Loucy (cell line): ENCODE measurements around the gene ETS1.

ENCODE experiments used
- H2AFZ ChIP-seq: fragments of 200-600 bp; sonication (generic); 2 replicates; pipeline ENCODE4 v1.6.0; 2016; ENCODE audit warnings: antibody characterized with exemption, mild to moderate bottlenecking, low read length, moderate library complexity
- H3F3A ChIP-seq: fragments of 200-600 bp; 2 replicates; pipeline ENCODE4 v1.6.0; 2016; ENCODE audit warnings: antibody characterized with exemption, low read depth, mild to moderate bottlenecking
- H3K27me3 ChIP-seq: fragments of 200-600 bp; sonication (generic); 2 replicates; pipeline ENCODE4 v1.6.1; 2014; ENCODE audit warnings: low read length, mild to moderate bottlenecking; ENCODE audit not compliant: insufficient read depth, poor library complexity, severe bottlenecking
- H3K36me3 ChIP-seq: fragments of 200-600 bp; sonication (generic); 2 replicates; pipeline ENCODE4 v1.6.1; 2016; ENCODE audit warnings: low read length; ENCODE audit not compliant: insufficient read depth
- H3K4me1 ChIP-seq: fragments of 200-600 bp; sonication (generic); 2 replicates; pipeline ENCODE4 v1.5.1; 2014; ENCODE audit warnings: low read length, mild to moderate bottlenecking; ENCODE audit not compliant: insufficient read depth, poor library complexity, severe bottlenecking
- H3K4me2 ChIP-seq: fragments of 200-600 bp; sonication (generic); 2 replicates; pipeline ENCODE4 v1.6.0; 2014; ENCODE audit warnings: antibody characterized with exemption, low read length, low read depth, mild to moderate bottlenecking; ENCODE audit not compliant: poor library complexity, severe bottlenecking
- H3K4me3 ChIP-seq: fragments of 200-600 bp; sonication (generic); 2 replicates; pipeline ENCODE4 v1.5.1; 2014; ENCODE audit warnings: low read length, mild to moderate bottlenecking, mixed read lengths; ENCODE audit not compliant: poor library complexity, severe bottlenecking
- H3K79me2 ChIP-seq: fragments of 200-600 bp; sonication (generic); 2 replicates; pipeline ENCODE4 v1.6.1; 2014; ENCODE audit warnings: low read length; ENCODE audit not compliant: insufficient read depth
- H3K9ac ChIP-seq: fragments of 200-600 bp; sonication (generic); 2 replicates; pipeline ENCODE4 v1.6.0; 2014; ENCODE audit warnings: mild to moderate bottlenecking, low read depth, low read length, moderate library complexity; ENCODE audit not compliant: poor library complexity, severe bottlenecking
- H3K9me2 ChIP-seq: fragments of 200-600 bp; sonication (generic); replicated peaks from 2 replicates; pipeline ENCODE4 v1.6.1; 2016; ENCODE audit warnings: low read depth, low read length, mixed read lengths
- H3K9me3 ChIP-seq: fragments of 200-600 bp; sonication (generic); 2 replicates; pipeline ENCODE4 v1.6.1; 2014; ENCODE audit warnings: mild to moderate bottlenecking, antibody characterized with exemption, low read length, low read depth; ENCODE audit not compliant: insufficient read depth
- H4K20me1 ChIP-seq: fragments of 200-600 bp; sonication (generic); 2 replicates; pipeline ENCODE4 v1.6.0; 2014; ENCODE audit warnings: antibody characterized with exemption, low read length, mild to moderate bottlenecking; ENCODE audit not compliant: insufficient read depth, poor library complexity, severe bottlenecking
- EZH2phosphoT487 ChIP-seq: fragments of 200-600 bp; IDR thresholded peaks from 2 replicates; pipeline ENCODE4 v1.6.1; 2018; ENCODE audit warnings: antibody characterized with exemption, mild to moderate bottlenecking, moderate library complexity, borderline replicate concordance
- TF ChIP-seq, protein P1 (sequence below): fragments of 200-600 bp; sonication (generic); conservative IDR thresholded peaks from 2 replicates; pipeline ENCODE4 v1.5.1; 2014; ENCODE audit warnings: mild to moderate bottlenecking, antibody characterized with exemption, low read length

ETS1 gene

GRCh38 chr11:128603003-128603696, 15.8 kb upstream of the ETS1 start:
- no peaks in the 10 kb centered on the region for H3K79me2 ChIP-seq
- H3K9me3 ChIP-seq = no peaks in the 10 kb centered on the region
- no peak for TF ChIP-seq EZH2phosphoT487
- TF ChIP-seq, protein P1, sequence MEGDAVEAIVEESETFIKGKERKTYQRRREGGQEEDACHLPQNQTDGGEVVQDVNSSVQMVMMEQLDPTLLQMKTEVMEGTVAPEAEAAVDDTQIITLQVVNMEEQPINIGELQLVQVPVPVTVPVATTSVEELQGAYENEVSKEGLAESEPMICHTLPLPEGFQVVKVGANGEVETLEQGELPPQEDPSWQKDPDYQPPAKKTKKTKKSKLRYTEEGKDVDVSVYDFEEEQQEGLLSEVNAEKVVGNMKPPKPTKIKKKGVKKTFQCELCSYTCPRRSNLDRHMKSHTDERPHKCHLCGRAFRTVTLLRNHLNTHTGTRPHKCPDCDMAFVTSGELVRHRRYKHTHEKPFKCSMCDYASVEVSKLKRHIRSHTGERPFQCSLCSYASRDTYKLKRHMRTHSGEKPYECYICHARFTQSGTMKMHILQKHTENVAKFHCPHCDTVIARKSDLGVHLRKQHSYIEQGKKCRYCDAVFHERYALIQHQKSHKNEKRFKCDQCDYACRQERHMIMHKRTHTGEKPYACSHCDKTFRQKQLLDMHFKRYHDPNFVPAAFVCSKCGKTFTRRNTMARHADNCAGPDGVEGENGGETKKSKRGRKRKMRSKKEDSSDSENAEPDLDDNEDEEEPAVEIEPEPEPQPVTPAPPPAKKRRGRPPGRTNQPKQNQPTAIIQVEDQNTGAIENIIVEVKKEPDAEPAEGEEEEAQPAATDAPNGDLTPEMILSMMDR = no peak
- no peaks in the 10 kb centered on the region for H3K27me3 ChIP-seq
- H3K36me3 ChIP-seq = no peaks in the 10 kb centered on the region
- no peak overlapping the region for H3K9ac ChIP-seq
- H3K4me3 ChIP-seq = no peak overlapping the region
- H4K20me1 ChIP-seq = no peaks in the 10 kb centered on the region
- H3F3A ChIP-seq = no peaks in the 10 kb centered on the region
- no peak overlapping the region for H3K4me2 ChIP-seq
- no peaks in the 10 kb centered on the region for H3K9me2 ChIP-seq
- no peak overlapping the region for H2AFZ ChIP-seq
- H3K4me1 ChIP-seq = no peaks in the 10 kb centered on the region

GRCh38 chr11:128599729-128600128, 12.4 kb upstream of the ETS1 start:
- Histone ChIP-seq H3K9ac (no peak overlapping the region), H3K9me2 (no peaks in the 10 kb centered on the region), H3F3A (no peaks in the 10 kb centered on the region), H2AFZ (no peak overlapping the region), H3K27me3 (no peaks in the 10 kb centered on the region), H3K9me3 (no peaks in the 10 kb centered on the region), H3K4me3 (no peak overlapping the region), H3K4me1 (peaks cover 7% of the 10 kb centered on the region), H3K36me3 (no peaks in the 10 kb centered on the region), H4K20me1 (no peaks in the 10 kb centered on the region), H3K79me2 (no peaks in the 10 kb centered on the region), H3K4me2 (no peak overlapping the region)
- TF ChIP-seq, protein P1 = no peak
- TF ChIP-seq EZH2phosphoT487 = no peak

GRCh38 chr11:128598506-128599150, 11.3 kb upstream of the ETS1 start:
- no peaks in the 10 kb centered on the region for H3K9me3 ChIP-seq
- no peak overlapping the region for H3K4me2 ChIP-seq
- no peak overlapping the region for H3K4me3 ChIP-seq
- H3K9me2 ChIP-seq = no peaks in the 10 kb centered on the region
- no peak overlapping the region for H2AFZ ChIP-seq
- H3K9ac ChIP-seq = no peak overlapping the region
- peaks cover 7% of the 10 kb centered on the region for H3K4me1 ChIP-seq
- no peaks in the 10 kb centered on the region for H3F3A ChIP-seq
- no peak for TF ChIP-seq EZH2phosphoT487
- TF ChIP-seq, protein P1 = no peak
- H4K20me1 ChIP-seq = no peaks in the 10 kb centered on the region
- H3K79me2 ChIP-seq = no peaks in the 10 kb centered on the region
- no peaks in the 10 kb centered on the region for H3K27me3 ChIP-seq
- H3K36me3 ChIP-seq = no peaks in the 10 kb centered on the region
